NCI-H1417 treated with DMSO at 0.1 percent for 48 hours (cell line): ENCODE measurements around the gene SULT1B1.

Source experiments
- DNase-seq: peaks from one replicate; lab custom pipeline; 2025; lab: John Stamatoyannopoulos, UW

Gene SULT1B1

DNA sequence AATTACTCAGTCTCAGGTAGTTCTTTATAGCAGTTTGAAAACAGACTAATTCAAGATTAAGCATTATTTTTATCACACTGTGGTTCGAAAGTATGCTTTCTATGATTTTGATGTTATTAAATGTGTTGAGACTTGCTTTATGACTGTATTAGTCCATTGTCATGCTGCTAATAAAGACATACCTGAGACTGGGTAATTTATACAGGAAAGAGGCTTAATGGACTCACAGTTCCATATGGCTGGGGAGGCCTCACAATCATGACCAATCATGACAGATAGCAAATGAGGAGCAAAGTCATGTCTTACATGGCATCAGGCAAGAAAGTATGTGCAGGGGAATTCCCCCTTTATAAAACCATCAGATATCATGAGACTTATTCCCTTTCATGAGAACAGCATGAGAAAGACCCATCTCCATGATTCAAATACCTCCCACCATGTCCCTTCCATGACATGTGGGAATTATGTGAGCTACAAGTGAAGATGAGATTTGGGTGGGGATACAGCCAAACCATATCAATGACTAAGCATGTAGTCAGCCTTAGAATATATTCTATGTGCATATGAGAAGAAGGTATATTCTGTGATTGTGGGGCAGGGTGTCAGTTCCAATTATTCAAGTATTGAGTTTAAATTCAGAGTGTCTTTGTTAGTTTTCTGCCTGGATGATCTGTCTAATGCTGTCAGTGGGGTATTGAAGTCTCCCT, 62.7 kb downstream of the SULT1B1 start:
- no peak for DNase-seq

DNA sequence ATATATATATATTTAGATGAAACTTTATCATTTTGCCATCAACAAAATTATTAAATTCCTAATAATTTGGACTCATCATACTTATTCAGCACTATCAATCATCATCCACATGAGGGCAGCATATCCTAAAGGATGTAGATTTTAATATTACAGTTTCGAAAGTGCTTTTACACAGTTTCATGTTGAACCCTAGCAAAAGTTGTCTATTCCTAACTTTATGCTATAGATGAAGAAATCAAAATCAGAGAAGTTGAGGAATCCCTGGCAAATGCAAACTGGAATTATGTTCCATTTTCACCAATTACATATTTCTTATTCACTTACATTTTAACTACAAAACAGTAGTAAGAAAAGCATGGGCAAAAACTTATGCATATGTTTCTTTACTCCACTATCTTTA, 70.8 kb downstream of the SULT1B1 start:
- DNase-seq, result no peak

GRCh38 chr4:69684804-69685203, 75.6 kb downstream of the SULT1B1 start:
- DNase-seq, result no peak
